Measurements from ENCODE around the gene GSK3B. TPM values are rescaled to one million over a fixed set of nuclear protein-coding genes. Genes with fewer than 3 reads are reported as not detected.

Gene GSK3B
- total RNA-seq, 6 donors from 2014 or later, result 41.4 to 84.9 (median 48.0) TPM

GRCh38 chr3:120139140-120139539 is 44.9 kb upstream of the GSK3B start:
- Histone ChIP-seq H3K27me3 (no peaks in the 10 kb centered on the region), H3K9me3 (no peaks in the 10 kb centered on the region), H3K4me3 (no peak overlapping the region), H3K27ac (no peak overlapping the region), H3K4me1 (no peaks in the 10 kb centered on the region), H3K36me3 (no peaks in the 10 kb centered on the region)
- ATAC-seq (ENCODE audit: low FRiP score in 2 of 2), result no peak
- DNase-seq, result no peak
- 97 to 100% methylated on average over 4 of the region's 4 CpGs for WGBS, 2 donors
- TF ChIP-seq EP300 (IDR thresholded peaks at IDR 0.05), result no peak
- TF ChIP-seq POLR2AphosphoS5 (IDR thresholded peaks at IDR 0.05), result no peak
- TF ChIP-seq CTCF (IDR thresholded peaks at IDR 0.05), result no peak
- no peak for TF ChIP-seq POLR2A (IDR thresholded peaks at IDR 0.05)

- 71 to 74% methylated on average over 2 of the region's 2 CpGs for WGBS, 2 donors
- no peak overlapping the region for H3K4me3 ChIP-seq
- H3K4me1 ChIP-seq, result no peaks in the 10 kb centered on the region
- ATAC-seq (ENCODE audit: low FRiP score in 2 of 2) (no peak), DNase-seq (no peak)
- H3K27ac ChIP-seq, result no peak overlapping the region
- no peaks in the 10 kb centered on the region for H3K9me3 ChIP-seq
- no peaks in the 10 kb centered on the region for H3K36me3 ChIP-seq
- H3K27me3 ChIP-seq, result no peaks in the 10 kb centered on the region
- no peak for TF ChIP-seq POLR2AphosphoS5 (IDR thresholded peaks at IDR 0.05)
- TF ChIP-seq CTCF (IDR thresholded peaks at IDR 0.05), result no peak
- TF ChIP-seq EP300 (IDR thresholded peaks at IDR 0.05), result no peak
- no peak for TF ChIP-seq POLR2A (IDR thresholded peaks at IDR 0.05)
Measured at GRCh38 chr3:120137548-120137947, 43.3 kb upstream of the GSK3B start.

GRCh38 chr3:120130656-120131055 is 36.4 kb upstream of the GSK3B start:
- Histone ChIP-seq H3K27me3 (no peaks in the 10 kb centered on the region), H3K4me3 (no peak overlapping the region), H3K4me1 (no peaks in the 10 kb centered on the region), H3K36me3 (no peaks in the 10 kb centered on the region), H3K27ac (no peak overlapping the region), H3K9me3 (no peaks in the 10 kb centered on the region)
- no peak for ATAC-seq (ENCODE audit: low FRiP score in 2 of 2)
- no peak for DNase-seq
- TF ChIP-seq POLR2AphosphoS5 (IDR thresholded peaks at IDR 0.05), result no peak
- no peak for TF ChIP-seq CTCF (IDR thresholded peaks at IDR 0.05)
- TF ChIP-seq EP300 (IDR thresholded peaks at IDR 0.05), result no peak
- TF ChIP-seq POLR2A (IDR thresholded peaks at IDR 0.05), result no peak
- 86 to 93% methylated on average over 3 of the region's 3 CpGs for WGBS, 2 donors

- 89 to 94% methylated on average over 2 of the region's 2 CpGs for WGBS, 2 donors
- TF ChIP-seq POLR2AphosphoS5 (IDR thresholded peaks at IDR 0.05) (no peak), POLR2A (IDR thresholded peaks at IDR 0.05) (no peak), CTCF (IDR thresholded peaks at IDR 0.05) (no peak), EP300 (IDR thresholded peaks at IDR 0.05) (no peak)
- H3K36me3 ChIP-seq, result no peaks in the 10 kb centered on the region
- no peaks in the 10 kb centered on the region for H3K27me3 ChIP-seq
- no peak overlapping the region for H3K4me3 ChIP-seq
- DNase-seq (no peak), ATAC-seq (ENCODE audit: low FRiP score in 2 of 2) (no peak)
- no peaks in the 10 kb centered on the region for H3K9me3 ChIP-seq
- H3K4me1 ChIP-seq, result no peaks in the 10 kb centered on the region
- no peak overlapping the region for H3K27ac ChIP-seq
Measured at GRCh38 chr3:120129718-120130513, 35.7 kb upstream of the GSK3B start.

- TF ChIP-seq EP300 (IDR thresholded peaks at IDR 0.05), result no peak
- no peak for TF ChIP-seq POLR2A (IDR thresholded peaks at IDR 0.05)
- TF ChIP-seq CTCF (IDR thresholded peaks at IDR 0.05), result no peak
- Histone ChIP-seq H3K27ac (no peak overlapping the region), H3K9me3 (no peaks in the 10 kb centered on the region), H3K4me3 (no peak overlapping the region), H3K4me1 (no peaks in the 10 kb centered on the region), H3K27me3 (no peaks in the 10 kb centered on the region), H3K36me3 (no peaks in the 10 kb centered on the region)
- ATAC-seq (ENCODE audit: low FRiP score in 2 of 2) (no peak), DNase-seq (no peak)
- 91 to 93% methylated on average over 1 of the region's 1 CpG for WGBS, 2 donors
Measured at GRCh38 chr3:120129051-120129450, 34.8 kb upstream of the GSK3B start.

Measured in upper lobe of left lung (tissue), 6 donors.